Osteoblast (primary cell): ENCODE measurements around the gene PRIM2. TPM values are rescaled to one million over a fixed set of nuclear protein-coding genes. Genes with fewer than 3 reads are reported as not detected.
"Not testable (repeated sequence)": the region's sequence is repeated elsewhere in the genome, so short reads cannot be mapped to it uniquely, and the experiment has no call there.

Experiments
- DNase-seq: peaks from one replicate; pipeline ENCODE4 v3.0.0; 2011; ENCODE audit warnings: low spot score, mixed read lengths; ENCODE audit not compliant: insufficient read length; ENCODE audit errors: missing footprints
- H2AFZ ChIP-seq: 2 replicates; pipeline ENCODE4 v1.6.0; 2011; ENCODE audit warnings: mild to moderate bottlenecking, low read length
- H3K27ac ChIP-seq: 2 replicates; pipeline ENCODE4 v1.5.1; 2011; ENCODE audit warnings: mild to moderate bottlenecking, low read depth, low read length, moderate library complexity
- H3K27me3 ChIP-seq: 2 replicates; pipeline ENCODE4 v1.6.0; 2012; ENCODE audit warnings: mild to moderate bottlenecking, control low read depth, inconsistent platforms, low read length, moderate library complexity; ENCODE audit not compliant: insufficient read depth
- H3K36me3 ChIP-seq: 2 replicates; pipeline ENCODE4 v1.5.1; 2011; ENCODE audit warnings: mild to moderate bottlenecking, low read length, control low read depth, moderate library complexity; ENCODE audit not compliant: insufficient read depth
- H3K4me1 ChIP-seq: 2 replicates; pipeline ENCODE4 v1.5.1; 2011; ENCODE audit warnings: mild to moderate bottlenecking, low read length, control low read depth, moderate library complexity; ENCODE audit not compliant: insufficient read depth
- H3K4me2 ChIP-seq: 2 replicates; pipeline ENCODE4 v1.6.0; 2011; ENCODE audit warnings: mild to moderate bottlenecking, low read length; ENCODE audit not compliant: insufficient read depth
- H3K4me3 ChIP-seq: fragments of 200-600 bp; sonication (generic); 3 replicates; pipeline ENCODE4 v1.5.1; 2012; ENCODE audit warnings: mild to moderate bottlenecking, low read length, inconsistent platforms; ENCODE audit not compliant: insufficient read depth
- H3K79me2 ChIP-seq: 2 replicates; pipeline ENCODE4 v1.6.0; 2012; ENCODE audit warnings: mild to moderate bottlenecking, low read length, control low read depth, inconsistent platforms; ENCODE audit not compliant: insufficient read depth
- H3K9me3 ChIP-seq: 2 replicates; pipeline ENCODE4 v1.5.1; 2011; ENCODE audit warnings: low read depth, low read length, control low read depth
- H4K20me1 ChIP-seq: 2 replicates; pipeline ENCODE4 v1.6.0; 2012; ENCODE audit warnings: mild to moderate bottlenecking, low read length, control low read depth; ENCODE audit not compliant: insufficient read depth
- CTCF ChIP-seq: IDR thresholded peaks from 2 replicates; pipeline ENCODE4 v1.5.1; 2011; ENCODE audit warnings: mild to moderate bottlenecking, low read depth, low read length, moderate library complexity; ENCODE audit errors: extremely low read depth
- total RNA-seq: library from RNA; depleted of rRNA; stranded (reverse); fragments of >200 nt; gene quantifications from 2 replicates; pipeline ENCODE4 v1.2.3, GENCODE V29; 2012

The PRIM2 gene
- total RNA-seq, 1 donor = 30.0 TPM

GRCh38 chr6:57432919-57433684 lies 115.7 kb downstream of the PRIM2 start:
- no peak for DNase-seq
- H3K9me3 ChIP-seq = no peaks in the 10 kb centered on the region
- TF ChIP-seq CTCF = no peak
- peak overlapping the region; percentile 77 for H3K27ac ChIP-seq
- H2AFZ ChIP-seq = peak overlapping the region; percentile 57
- H3K27me3 ChIP-seq = no peaks in the 10 kb centered on the region
- peaks cover 26% of the 10 kb centered on the region for H3K79me2 ChIP-seq
- no peaks in the 10 kb centered on the region for H3K36me3 ChIP-seq
- no peaks in the 10 kb centered on the region for H4K20me1 ChIP-seq
- H3K4me2 ChIP-seq = peak overlapping the region; percentile 52
- H3K4me1 ChIP-seq = peaks cover 32% of the 10 kb centered on the region
- H3K4me3 ChIP-seq = no peak overlapping the region

GRCh38 chr6:57433790-57434189 lies 116.4 kb downstream of the PRIM2 start:
- peak overlapping the region; percentile 12 for H3K27ac ChIP-seq
- DNase-seq = not testable (repeated sequence)

GRCh38 chr6:57434944-57435343 lies 117.5 kb downstream of the PRIM2 start:
- DNase-seq = no peak
- Histone ChIP-seq H3K4me2 (no peak overlapping the region), H3K79me2 (peaks cover 27% of the 10 kb centered on the region), H2AFZ (no peak overlapping the region), H3K36me3 (no peaks in the 10 kb centered on the region), H3K9me3 (no peaks in the 10 kb centered on the region), H3K27ac (peak overlapping the region; percentile 48), H3K4me1 (peaks cover 32% of the 10 kb centered on the region), H3K27me3 (no peaks in the 10 kb centered on the region), H4K20me1 (no peaks in the 10 kb centered on the region), H3K4me3 (no peak overlapping the region)
- no peak for TF ChIP-seq CTCF

More at GRCh38 chr6:57433790-57434189, 116.4 kb downstream of the PRIM2 start:
- not testable (repeated sequence) for H3K36me3 ChIP-seq, H4K20me1 ChIP-seq, H3K27me3 ChIP-seq, H3K9me3 ChIP-seq, H3K4me3 ChIP-seq
- Histone ChIP-seq H3K4me1 (peaks cover 32% of the 10 kb centered on the region), H2AFZ (peak overlapping the region; percentile 57), H3K4me2 (peak overlapping the region; percentile 16), H3K79me2 (peaks cover 29% of the 10 kb centered on the region)

GRCh38 chr6:57435475-57436160 lies 118.2 kb downstream of the PRIM2 start:
- H3K27ac ChIP-seq = peak overlapping the region; percentile 48
- no peaks in the 10 kb centered on the region for H3K36me3 ChIP-seq
- peaks cover 32% of the 10 kb centered on the region for H3K4me1 ChIP-seq
- no peak overlapping the region for H2AFZ ChIP-seq
- TF ChIP-seq CTCF = no peak
- H3K79me2 ChIP-seq = peaks cover 27% of the 10 kb centered on the region
- no peaks in the 10 kb centered on the region for H4K20me1 ChIP-seq
- DNase-seq = no peak
- no peak overlapping the region for H3K4me3 ChIP-seq
- no peaks in the 10 kb centered on the region for H3K9me3 ChIP-seq
- no peaks in the 10 kb centered on the region for H3K27me3 ChIP-seq
- no peak overlapping the region for H3K4me2 ChIP-seq

- H3K36me3 ChIP-seq, H2AFZ ChIP-seq, H3K4me2 ChIP-seq, H3K27me3 ChIP-seq, H3K9me3 ChIP-seq, DNase-seq, H4K20me1 ChIP-seq, H3K4me3 ChIP-seq, H3K4me1 ChIP-seq, H3K27ac ChIP-seq: not testable (repeated sequence)
- H3K79me2 ChIP-seq = peaks cover 28% of the 10 kb centered on the region
Measured at GRCh38 chr6:57440735-57441134, 123.3 kb downstream of the PRIM2 start.

- not testable (repeated sequence) for DNase-seq, H3K27ac ChIP-seq
Measured at GRCh38 chr6:57442133-57442532, 124.7 kb downstream of the PRIM2 start.

More at GRCh38 chr6:57442133-57442532, 124.7 kb downstream of the PRIM2 start:
- not testable (repeated sequence) for H2AFZ ChIP-seq, H3K4me2 ChIP-seq, H3K36me3 ChIP-seq, H3K9me3 ChIP-seq, H3K27me3 ChIP-seq, H3K4me3 ChIP-seq, H4K20me1 ChIP-seq
- Histone ChIP-seq H3K79me2 (peaks cover 27% of the 10 kb centered on the region), H3K4me1 (peaks cover 14% of the 10 kb centered on the region)
